OCI-LY1 (cell line): Measurements from ENCODE around the gene LHX8.

Source experiments
- H2AFZ ChIP-seq: fragments of 200-600 bp; sonication (generic), shearing (Covaris generic); 2 replicates; pipeline ENCODE4 v1.6.0; 2014; ENCODE audit warnings: antibody characterized with exemption, mild to moderate bottlenecking, low read length
- H3F3A ChIP-seq: fragments of 200-600 bp; sonication (generic), shearing (Covaris generic); 2 replicates; pipeline ENCODE4 v1.6.0; 2014; ENCODE audit warnings: mild to moderate bottlenecking, antibody characterized with exemption, low read length, moderate library complexity; ENCODE audit not compliant: insufficient read depth
- H3K27ac ChIP-seq: fragments of 200-600 bp; sonication (generic); 2 replicates; pipeline ENCODE4 v1.5.1; 2014; ENCODE audit warnings: low read length, mixed run types, mild to moderate bottlenecking, low read depth; ENCODE audit not compliant: poor library complexity, severe bottlenecking
- H3K27me3 ChIP-seq: fragments of 200-600 bp; sonication (generic); 2 replicates; pipeline ENCODE4 v1.6.0; 2014; ENCODE audit warnings: antibody characterized with exemption, mild to moderate bottlenecking, low read length, moderate library complexity; ENCODE audit not compliant: insufficient read depth
- H3K36me3 ChIP-seq: fragments of 200-600 bp; sonication (generic); 2 replicates; pipeline ENCODE4 v1.6.1; 2014; ENCODE audit warnings: mild to moderate bottlenecking, antibody characterized with exemption, low read length, moderate library complexity, mixed read lengths; ENCODE audit not compliant: insufficient read depth
- H3K4me1 ChIP-seq: fragments of 200-600 bp; sonication (generic); 2 replicates; pipeline ENCODE4 v1.5.1; 2014; ENCODE audit warnings: mild to moderate bottlenecking, low read length, moderate library complexity; ENCODE audit not compliant: insufficient read depth, severe bottlenecking
- H3K4me2 ChIP-seq: fragments of 200-600 bp; sonication (generic), shearing (Covaris generic); 2 replicates; pipeline ENCODE4 v1.6.1; 2014; ENCODE audit warnings: low read length
- H3K4me3 ChIP-seq: fragments of 200-600 bp; sonication (generic); 2 replicates; pipeline ENCODE4 v1.5.1; 2014; ENCODE audit warnings: low read length, low read depth, mild to moderate bottlenecking, mixed read lengths; ENCODE audit not compliant: poor library complexity, severe bottlenecking
- H3K79me2 ChIP-seq: fragments of 200-600 bp; shearing (Covaris generic); 2 replicates; pipeline ENCODE4 v1.6.1; 2016; ENCODE audit warnings: mixed run types, low read length, mixed read lengths; ENCODE audit not compliant: insufficient read depth
- H3K9ac ChIP-seq: fragments of 200-600 bp; sonication (generic), shearing (Covaris generic); 2 replicates; pipeline ENCODE4 v1.6.1; 2014; ENCODE audit warnings: mild to moderate bottlenecking, low read length, mixed read lengths
- H3K9me2 ChIP-seq: fragments of 200-600 bp; sonication (generic), shearing (Covaris generic); 2 replicates; pipeline ENCODE4 v1.6.1; 2014; ENCODE audit warnings: low read depth, mild to moderate bottlenecking, low read length, mixed read lengths
- H3K9me3 ChIP-seq: fragments of 200-600 bp; shearing (Covaris generic); 2 replicates; pipeline ENCODE4 v1.6.1; 2014; ENCODE audit warnings: low read length, mixed read lengths
- H4K20me1 ChIP-seq: fragments of 200-600 bp; sonication (generic), shearing (Covaris generic); 2 replicates; pipeline ENCODE4 v1.6.0; 2016; ENCODE audit warnings: mild to moderate bottlenecking, low read length; ENCODE audit not compliant: insufficient read depth
- EZH2 ChIP-seq: fragments of 200-600 bp; sonication (generic), shearing (Covaris generic); IDR thresholded peaks from 2 replicates; pipeline ENCODE4 v1.8.0; 2017; ENCODE audit warnings: borderline replicate concordance, mixed run types, mild to moderate bottlenecking, antibody characterized with exemption, low read length, moderate library complexity, mixed read lengths
- TF ChIP-seq, protein P1 (sequence below): fragments of 200-600 bp; sonication (generic), shearing (Covaris generic); IDR thresholded peaks from 2 replicates; pipeline ENCODE4 v1.5.1; 2017; ENCODE audit warnings: mild to moderate bottlenecking, antibody characterized with exemption, low read length, moderate library complexity, mixed read lengths

Gene LHX8

DNA sequence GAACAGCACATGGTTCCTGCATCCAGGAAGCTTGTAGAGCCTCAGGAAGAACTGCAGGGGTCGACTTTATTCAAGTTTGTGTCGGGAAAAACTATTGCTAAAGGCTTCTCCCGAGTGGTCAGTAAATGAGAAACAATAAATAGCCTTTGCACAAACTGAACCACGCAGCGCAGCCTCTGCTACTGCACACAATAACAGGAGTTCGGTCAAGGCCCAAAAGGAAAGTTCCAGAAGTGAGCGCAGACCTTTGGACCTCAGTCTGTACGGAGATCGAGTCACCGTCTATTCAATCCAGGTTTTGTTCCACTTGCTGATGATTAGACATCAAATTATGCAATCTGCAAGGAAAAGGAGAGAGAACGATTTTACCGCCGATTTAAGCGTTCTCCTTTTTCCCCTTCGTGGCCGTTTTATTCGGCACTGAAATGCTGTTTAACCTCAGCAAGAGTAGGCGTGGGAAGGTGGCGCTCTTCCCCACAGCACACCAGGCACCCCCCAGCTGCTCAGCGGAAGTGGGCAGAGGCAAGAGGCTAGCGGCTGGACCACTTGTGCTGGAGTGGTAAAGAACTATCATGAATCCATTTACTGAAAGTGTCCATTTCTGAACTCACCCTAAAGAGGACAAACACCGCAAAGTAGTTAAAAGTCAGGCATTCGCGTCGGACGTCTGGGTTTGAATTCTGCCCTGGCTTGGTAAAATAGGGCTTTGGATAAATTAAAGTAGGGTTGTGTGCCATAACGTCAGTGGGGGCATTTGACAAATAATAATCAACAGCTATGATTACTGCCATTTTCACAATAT is 6.1 kb upstream of the LHX8 start:
- Histone ChIP-seq H3F3A (no peaks in the 10 kb centered on the region), H3K36me3 (no peaks in the 10 kb centered on the region), H3K9me3 (no peaks in the 10 kb centered on the region), H3K4me2 (no peak overlapping the region), H3K27ac (no peak overlapping the region), H4K20me1 (no peaks in the 10 kb centered on the region), H3K4me3 (no peak overlapping the region), H3K9me2 (no peaks in the 10 kb centered on the region), H3K9ac (no peak overlapping the region), H3K79me2 (no peaks in the 10 kb centered on the region), H2AFZ (no peak overlapping the region), H3K4me1 (no peaks in the 10 kb centered on the region), H3K27me3 (no peaks in the 10 kb centered on the region)
- TF ChIP-seq, protein P1, sequence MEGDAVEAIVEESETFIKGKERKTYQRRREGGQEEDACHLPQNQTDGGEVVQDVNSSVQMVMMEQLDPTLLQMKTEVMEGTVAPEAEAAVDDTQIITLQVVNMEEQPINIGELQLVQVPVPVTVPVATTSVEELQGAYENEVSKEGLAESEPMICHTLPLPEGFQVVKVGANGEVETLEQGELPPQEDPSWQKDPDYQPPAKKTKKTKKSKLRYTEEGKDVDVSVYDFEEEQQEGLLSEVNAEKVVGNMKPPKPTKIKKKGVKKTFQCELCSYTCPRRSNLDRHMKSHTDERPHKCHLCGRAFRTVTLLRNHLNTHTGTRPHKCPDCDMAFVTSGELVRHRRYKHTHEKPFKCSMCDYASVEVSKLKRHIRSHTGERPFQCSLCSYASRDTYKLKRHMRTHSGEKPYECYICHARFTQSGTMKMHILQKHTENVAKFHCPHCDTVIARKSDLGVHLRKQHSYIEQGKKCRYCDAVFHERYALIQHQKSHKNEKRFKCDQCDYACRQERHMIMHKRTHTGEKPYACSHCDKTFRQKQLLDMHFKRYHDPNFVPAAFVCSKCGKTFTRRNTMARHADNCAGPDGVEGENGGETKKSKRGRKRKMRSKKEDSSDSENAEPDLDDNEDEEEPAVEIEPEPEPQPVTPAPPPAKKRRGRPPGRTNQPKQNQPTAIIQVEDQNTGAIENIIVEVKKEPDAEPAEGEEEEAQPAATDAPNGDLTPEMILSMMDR = no peak
- TF ChIP-seq EZH2 = no peak

- no peak overlapping the region for H3K27ac ChIP-seq
- no peaks in the 10 kb centered on the region for H3K4me1 ChIP-seq
- H3K79me2 ChIP-seq = no peaks in the 10 kb centered on the region
- no peak overlapping the region for H3K4me3 ChIP-seq
- no peak overlapping the region for H3K9ac ChIP-seq
- no peaks in the 10 kb centered on the region for H4K20me1 ChIP-seq
- no peak overlapping the region for H2AFZ ChIP-seq
- H3K9me2 ChIP-seq = no peaks in the 10 kb centered on the region
- TF ChIP-seq, protein P1 = no peak
- no peak for TF ChIP-seq EZH2
- no peak overlapping the region for H3K4me2 ChIP-seq
- H3K9me3 ChIP-seq = no peaks in the 10 kb centered on the region
- H3F3A ChIP-seq = no peaks in the 10 kb centered on the region
- no peaks in the 10 kb centered on the region for H3K36me3 ChIP-seq
- H3K27me3 ChIP-seq = no peaks in the 10 kb centered on the region
Measured at GRCh38 chr1:75129660-75129982, 4.6 kb upstream of the LHX8 start.

DNA sequence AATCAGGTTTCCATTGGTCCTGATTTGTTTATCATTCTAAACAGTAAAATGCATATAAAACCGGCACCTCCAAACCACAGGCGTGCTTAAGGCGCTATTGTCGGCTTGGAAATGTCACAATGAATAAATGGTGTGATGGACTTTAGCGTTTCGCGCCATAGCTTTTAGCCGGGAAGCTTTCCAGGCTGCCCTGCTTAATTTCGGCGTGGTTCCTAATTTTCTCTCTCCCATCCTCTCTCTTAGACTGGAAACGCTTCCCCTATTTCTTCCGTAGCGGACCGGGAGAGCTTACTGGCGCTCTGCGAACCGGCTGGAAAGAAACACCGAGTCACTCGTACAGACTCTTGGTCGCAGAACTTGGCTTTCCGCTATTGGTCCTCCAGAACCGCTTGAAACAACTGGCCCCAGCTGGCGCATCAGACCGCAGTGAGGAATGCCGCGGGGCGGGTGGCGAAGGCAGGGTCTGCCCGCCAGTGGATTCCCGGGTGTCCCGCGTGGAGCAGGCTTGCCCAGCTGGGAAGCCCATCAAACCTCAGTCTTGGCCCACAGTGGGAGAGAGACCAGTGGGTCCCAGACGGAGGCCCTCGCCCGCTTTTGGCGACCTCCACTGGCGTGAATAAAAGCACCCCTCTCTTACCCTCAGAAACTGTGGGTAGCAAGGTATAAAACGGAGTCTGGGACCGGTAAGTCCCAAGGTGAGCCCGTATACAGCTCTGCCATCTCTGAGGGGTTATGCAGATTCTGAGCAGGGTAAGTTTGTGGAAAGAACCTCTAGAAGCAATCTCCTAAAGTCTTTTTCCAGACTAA is 4.0 kb upstream of the LHX8 start:
- H3K9me3 ChIP-seq = no peaks in the 10 kb centered on the region
- H2AFZ ChIP-seq = no peak overlapping the region
- H3K4me1 ChIP-seq = no peaks in the 10 kb centered on the region
- no peaks in the 10 kb centered on the region for H4K20me1 ChIP-seq
- H3K9ac ChIP-seq = no peak overlapping the region
- no peaks in the 10 kb centered on the region for H3K9me2 ChIP-seq
- H3K36me3 ChIP-seq = no peaks in the 10 kb centered on the region
- TF ChIP-seq, protein P1 = no peak
- TF ChIP-seq EZH2 = no peak
- no peaks in the 10 kb centered on the region for H3F3A ChIP-seq
- no peak overlapping the region for H3K27ac ChIP-seq
- H3K27me3 ChIP-seq = no peaks in the 10 kb centered on the region
- H3K4me3 ChIP-seq = no peak overlapping the region
- no peaks in the 10 kb centered on the region for H3K79me2 ChIP-seq
- no peak overlapping the region for H3K4me2 ChIP-seq
